Measurements from ENCODE around the gene FIGN.

Gene FIGN

GRCh38 chr2:163655667-163656066, 80.1 kb downstream of the FIGN start:
- TF ChIP-seq POLR2AphosphoS5 (IDR thresholded peaks at IDR 0.05; ENCODE audit: low read depth, low read length) = no peak
- no peak for TF ChIP-seq TAF1 (IDR thresholded peaks at IDR 0.05; ENCODE audit: borderline replicate concordance, low read depth, low read length)
- TF ChIP-seq POLR2A (IDR thresholded peaks at IDR 0.05; ENCODE audit: low read depth, low read length) = no peak
- DNase-seq (ENCODE audit: insufficient read length) = no peak
- no peak for FAIRE-seq

- no peak for FAIRE-seq
- TF ChIP-seq TAF1 (IDR thresholded peaks at IDR 0.05; ENCODE audit: borderline replicate concordance, low read depth, low read length) (no peak), POLR2A (IDR thresholded peaks at IDR 0.05; ENCODE audit: low read depth, low read length) (no peak), POLR2AphosphoS5 (IDR thresholded peaks at IDR 0.05; ENCODE audit: low read depth, low read length) (no peak)
- no peak for DNase-seq (ENCODE audit: insufficient read length)
Observed at GRCh38 chr2:163652751-163653150, 83.1 kb downstream of the FIGN start.

- FAIRE-seq (no peak), DNase-seq (ENCODE audit: insufficient read length) (no peak)
- no peak for TF ChIP-seq POLR2AphosphoS5 (IDR thresholded peaks at IDR 0.05; ENCODE audit: low read depth, low read length)
- TF ChIP-seq POLR2A (IDR thresholded peaks at IDR 0.05; ENCODE audit: low read depth, low read length) = no peak
- no peak for TF ChIP-seq TAF1 (IDR thresholded peaks at IDR 0.05; ENCODE audit: borderline replicate concordance, low read depth, low read length)
Observed at GRCh38 chr2:163649080-163649479, 86.7 kb downstream of the FIGN start.

- no peak for FAIRE-seq
- no peak for DNase-seq (ENCODE audit: insufficient read length)
- TF ChIP-seq POLR2AphosphoS5 (IDR thresholded peaks at IDR 0.05; ENCODE audit: low read depth, low read length) (no peak), TAF1 (IDR thresholded peaks at IDR 0.05; ENCODE audit: borderline replicate concordance, low read depth, low read length) (no peak), POLR2A (IDR thresholded peaks at IDR 0.05; ENCODE audit: low read depth, low read length) (no peak)
Observed at GRCh38 chr2:163647300-163647699, 88.5 kb downstream of the FIGN start.

- no peak for DNase-seq (ENCODE audit: insufficient read length)
- no peak for TF ChIP-seq TAF1 (IDR thresholded peaks at IDR 0.05; ENCODE audit: borderline replicate concordance, low read depth, low read length)
- no peak for TF ChIP-seq POLR2AphosphoS5 (IDR thresholded peaks at IDR 0.05; ENCODE audit: low read depth, low read length)
- no peak for TF ChIP-seq POLR2A (IDR thresholded peaks at IDR 0.05; ENCODE audit: low read depth, low read length)
- no peak for FAIRE-seq
Observed at GRCh38 chr2:163646687-163647086, 89.1 kb downstream of the FIGN start.

GRCh38 chr2:163644238-163644637, 91.6 kb downstream of the FIGN start:
- no peak for TF ChIP-seq POLR2AphosphoS5 (IDR thresholded peaks at IDR 0.05; ENCODE audit: low read depth, low read length)
- DNase-seq (ENCODE audit: insufficient read length) = no peak
- no peak for FAIRE-seq

- no peak for TF ChIP-seq POLR2AphosphoS5 (IDR thresholded peaks at IDR 0.05; ENCODE audit: low read depth, low read length)
- TF ChIP-seq TAF1 (IDR thresholded peaks at IDR 0.05; ENCODE audit: borderline replicate concordance, low read depth, low read length) = no peak
- TF ChIP-seq POLR2A (IDR thresholded peaks at IDR 0.05; ENCODE audit: low read depth, low read length) = no peak
- DNase-seq (ENCODE audit: insufficient read length) = no peak
- FAIRE-seq = no peak
Observed at GRCh38 chr2:163641986-163642385, 93.8 kb downstream of the FIGN start.

GRCh38 chr2:163640542-163641193, 95.1 kb downstream of the FIGN start:
- FAIRE-seq = no peak
- TF ChIP-seq POLR2A (IDR thresholded peaks at IDR 0.05; ENCODE audit: low read depth, low read length) = no peak
- no peak for TF ChIP-seq POLR2AphosphoS5 (IDR thresholded peaks at IDR 0.05; ENCODE audit: low read depth, low read length)
- no peak for TF ChIP-seq TAF1 (IDR thresholded peaks at IDR 0.05; ENCODE audit: borderline replicate concordance, low read depth, low read length)
- DNase-seq (ENCODE audit: insufficient read length) = no peak

GRCh38 chr2:163637871-163638270, 97.9 kb downstream of the FIGN start:
- TF ChIP-seq POLR2AphosphoS5 (IDR thresholded peaks at IDR 0.05; ENCODE audit: low read depth, low read length) (no peak), TAF1 (IDR thresholded peaks at IDR 0.05; ENCODE audit: borderline replicate concordance, low read depth, low read length) (no peak), POLR2A (IDR thresholded peaks at IDR 0.05; ENCODE audit: low read depth, low read length) (no peak)
- no peak for DNase-seq (ENCODE audit: insufficient read length)
- no peak for FAIRE-seq

GRCh38 chr2:163633291-163633690, 102.5 kb downstream of the FIGN start:
- FAIRE-seq (no peak), DNase-seq (ENCODE audit: insufficient read length) (no peak)
- TF ChIP-seq POLR2A (IDR thresholded peaks at IDR 0.05; ENCODE audit: low read depth, low read length) (no peak), POLR2AphosphoS5 (IDR thresholded peaks at IDR 0.05; ENCODE audit: low read depth, low read length) (no peak), TAF1 (IDR thresholded peaks at IDR 0.05; ENCODE audit: borderline replicate concordance, low read depth, low read length) (no peak)

- no peak for TF ChIP-seq POLR2AphosphoS5 (IDR thresholded peaks at IDR 0.05; ENCODE audit: low read depth, low read length)
- no peak for TF ChIP-seq TAF1 (IDR thresholded peaks at IDR 0.05; ENCODE audit: borderline replicate concordance, low read depth, low read length)
- TF ChIP-seq POLR2A (IDR thresholded peaks at IDR 0.05; ENCODE audit: low read depth, low read length) = no peak
- FAIRE-seq (no peak), DNase-seq (ENCODE audit: insufficient read length) (no peak)
Observed at GRCh38 chr2:163630836-163631235, 105.0 kb downstream of the FIGN start.

GRCh38 chr2:163626639-163627109, 109.1 kb downstream of the FIGN start:
- no peak for FAIRE-seq
- no peak for DNase-seq (ENCODE audit: insufficient read length)
- TF ChIP-seq TAF1 (IDR thresholded peaks at IDR 0.05; ENCODE audit: borderline replicate concordance, low read depth, low read length) = no peak
- TF ChIP-seq POLR2AphosphoS5 (IDR thresholded peaks at IDR 0.05; ENCODE audit: low read depth, low read length) = no peak
- no peak for TF ChIP-seq POLR2A (IDR thresholded peaks at IDR 0.05; ENCODE audit: low read depth, low read length)

All from GM12892 (cell line).